ENCODE measurements around the gene CLOCK. TPM values are rescaled to one million over a fixed set of nuclear protein-coding genes. Genes with fewer than 3 reads are reported as not detected.
A peak's percentile ranks its signal among the peaks of the same experiment; 100 is the strongest.

Gene CLOCK
- total and polyA plus RNA-seq, 9 of the 15 experiments (the other 6 are each of a cell fraction or from before 2014, with no cell fraction given) = 3.7 to 14.4 (median 9.4) TPM

DNA sequence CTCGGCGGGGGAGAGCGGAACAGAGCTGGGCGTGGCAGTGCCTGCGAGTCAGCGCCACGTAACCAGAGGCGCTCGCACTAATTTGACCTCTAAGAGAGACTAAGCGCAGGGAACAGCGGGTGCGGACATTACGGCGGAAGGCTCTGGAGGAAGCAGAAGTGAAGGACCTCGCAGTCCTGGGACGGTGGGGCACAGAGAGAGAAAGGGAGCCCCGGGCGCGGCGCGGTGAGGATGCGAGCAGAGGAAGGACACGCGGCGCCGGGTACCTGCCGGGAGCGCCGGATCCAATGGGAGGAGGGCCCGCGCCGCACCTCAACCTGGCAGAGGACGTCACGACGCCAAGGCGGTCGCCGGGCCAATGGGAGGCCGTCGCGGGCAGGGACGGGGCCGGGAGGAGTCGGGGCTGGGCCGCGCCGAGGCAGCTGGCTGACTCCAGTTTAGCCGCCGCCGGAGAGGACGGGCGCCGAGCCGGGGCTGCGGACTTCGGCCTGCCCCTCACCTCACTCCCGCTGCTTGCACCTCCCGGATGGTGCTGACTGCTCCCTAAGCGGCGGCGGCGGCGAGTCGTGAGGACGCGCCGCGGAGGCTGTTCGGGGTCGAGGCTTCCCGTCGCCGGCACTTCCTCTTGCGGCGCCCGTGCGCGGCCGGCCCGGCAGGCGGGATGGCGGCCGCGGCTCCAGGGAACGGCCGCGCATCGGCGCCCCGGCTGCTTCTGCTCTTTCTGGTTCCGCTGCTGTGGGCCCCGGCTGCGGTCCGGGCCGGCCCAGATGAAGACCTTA is 151.0 kb downstream of the CLOCK start, which contains the start of gene TMEM165 (continued):
- TF ChIP-seq NR2F6 (CRISPR knock-in tag; IDR thresholded peaks at IDR 0.05) (no peak), TCFL5 (CRISPR knock-in tag; conservative IDR thresholded peaks at IDR 0.05) (no peak), HNRNPK (IDR thresholded peaks at IDR 0.05; ENCODE audit: low read depth, low read length, poor library complexity, severe bottlenecking) (no peak), MBD2 (IDR thresholded peaks at IDR 0.05; ENCODE audit: borderline replicate concordance, low read depth) (peak; percentile 32; the same call in 1 of the 2 replicates), ARHGAP35 (IDR thresholded peaks at IDR 0.05; ENCODE audit: partially characterized antibody) (no peak), CTCFL (IDR thresholded peaks at IDR 0.05; ENCODE audit: borderline replicate concordance, insufficient read depth, low read depth, low read length, poor library complexity, severe bottlenecking) (no peak), FOSL1 (tag; conservative IDR thresholded peaks at IDR 0.05) (peak; percentile 42; the same call in 1 of the 2 replicates), ZNF436 (CRISPR knock-in tag; IDR thresholded peaks at IDR 0.05) (no peak), MAZ (CRISPR knock-in tag; conservative IDR thresholded peaks at IDR 0.05 in 1 of 2, IDR thresholded peaks at IDR 0.05 in 1 of 2) (peak in 1 of 2 experiments; percentile 59; a peak in 2 of 4 replicates), KHSRP (IDR thresholded peaks at IDR 0.05) (no peak), PHF8 (IDR thresholded peaks at IDR 0.05; ENCODE audit: borderline replicate concordance, low read length) (peak; percentile 91; the same call in 1 of the 2 replicates), ZNF140 (CRISPR knock-in tag; IDR thresholded peaks at IDR 0.05) (no peak), PCBP1 (IDR thresholded peaks at IDR 0.05; ENCODE audit: low read depth, low read length, poor library complexity, severe bottlenecking) (peak; percentile 15), RB1 (IDR thresholded peaks at IDR 0.05; ENCODE audit: low read depth) (peak; percentile 80)
- TF ChIP-seq, protein P1, sequence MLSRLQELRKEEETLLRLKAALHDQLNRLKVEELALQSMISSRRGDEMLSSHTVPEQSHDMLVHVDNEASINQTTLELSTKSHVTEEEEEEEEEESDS (CRISPR knock-in tag; IDR thresholded peaks at IDR 0.05) = no peak
- TF ChIP-seq, protein P2, sequence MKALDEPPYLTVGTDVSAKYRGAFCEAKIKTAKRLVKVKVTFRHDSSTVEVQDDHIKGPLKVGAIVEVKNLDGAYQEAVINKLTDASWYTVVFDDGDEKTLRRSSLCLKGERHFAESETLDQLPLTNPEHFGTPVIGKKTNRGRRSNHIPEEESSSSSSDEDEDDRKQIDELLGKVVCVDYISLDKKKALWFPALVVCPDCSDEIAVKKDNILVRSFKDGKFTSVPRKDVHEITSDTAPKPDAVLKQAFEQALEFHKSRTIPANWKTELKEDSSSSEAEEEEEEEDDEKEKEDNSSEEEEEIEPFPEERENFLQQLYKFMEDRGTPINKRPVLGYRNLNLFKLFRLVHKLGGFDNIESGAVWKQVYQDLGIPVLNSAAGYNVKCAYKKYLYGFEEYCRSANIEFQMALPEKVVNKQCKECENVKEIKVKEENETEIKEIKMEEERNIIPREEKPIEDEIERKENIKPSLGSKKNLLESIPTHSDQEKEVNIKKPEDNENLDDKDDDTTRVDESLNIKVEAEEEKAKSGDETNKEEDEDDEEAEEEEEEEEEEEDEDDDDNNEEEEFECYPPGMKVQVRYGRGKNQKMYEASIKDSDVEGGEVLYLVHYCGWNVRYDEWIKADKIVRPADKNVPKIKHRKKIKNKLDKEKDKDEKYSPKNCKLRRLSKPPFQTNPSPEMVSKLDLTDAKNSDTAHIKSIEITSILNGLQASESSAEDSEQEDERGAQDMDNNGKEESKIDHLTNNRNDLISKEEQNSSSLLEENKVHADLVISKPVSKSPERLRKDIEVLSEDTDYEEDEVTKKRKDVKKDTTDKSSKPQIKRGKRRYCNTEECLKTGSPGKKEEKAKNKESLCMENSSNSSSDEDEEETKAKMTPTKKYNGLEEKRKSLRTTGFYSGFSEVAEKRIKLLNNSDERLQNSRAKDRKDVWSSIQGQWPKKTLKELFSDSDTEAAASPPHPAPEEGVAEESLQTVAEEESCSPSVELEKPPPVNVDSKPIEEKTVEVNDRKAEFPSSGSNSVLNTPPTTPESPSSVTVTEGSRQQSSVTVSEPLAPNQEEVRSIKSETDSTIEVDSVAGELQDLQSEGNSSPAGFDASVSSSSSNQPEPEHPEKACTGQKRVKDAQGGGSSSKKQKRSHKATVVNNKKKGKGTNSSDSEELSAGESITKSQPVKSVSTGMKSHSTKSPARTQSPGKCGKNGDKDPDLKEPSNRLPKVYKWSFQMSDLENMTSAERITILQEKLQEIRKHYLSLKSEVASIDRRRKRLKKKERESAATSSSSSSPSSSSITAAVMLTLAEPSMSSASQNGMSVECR (CRISPR knock-in tag; IDR thresholded peaks at IDR 0.05) = no peak
- TF ChIP-seq, protein P3, sequence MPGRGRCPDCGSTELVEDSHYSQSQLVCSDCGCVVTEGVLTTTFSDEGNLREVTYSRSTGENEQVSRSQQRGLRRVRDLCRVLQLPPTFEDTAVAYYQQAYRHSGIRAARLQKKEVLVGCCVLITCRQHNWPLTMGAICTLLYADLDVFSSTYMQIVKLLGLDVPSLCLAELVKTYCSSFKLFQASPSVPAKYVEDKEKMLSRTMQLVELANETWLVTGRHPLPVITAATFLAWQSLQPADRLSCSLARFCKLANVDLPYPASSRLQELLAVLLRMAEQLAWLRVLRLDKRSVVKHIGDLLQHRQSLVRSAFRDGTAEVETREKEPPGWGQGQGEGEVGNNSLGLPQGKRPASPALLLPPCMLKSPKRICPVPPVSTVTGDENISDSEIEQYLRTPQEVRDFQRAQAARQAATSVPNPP (IDR thresholded peaks at IDR 0.05; ENCODE audit: borderline replicate concordance, insufficient read depth, insufficient read length) = no peak
- TF ChIP-seq, protein P4, sequence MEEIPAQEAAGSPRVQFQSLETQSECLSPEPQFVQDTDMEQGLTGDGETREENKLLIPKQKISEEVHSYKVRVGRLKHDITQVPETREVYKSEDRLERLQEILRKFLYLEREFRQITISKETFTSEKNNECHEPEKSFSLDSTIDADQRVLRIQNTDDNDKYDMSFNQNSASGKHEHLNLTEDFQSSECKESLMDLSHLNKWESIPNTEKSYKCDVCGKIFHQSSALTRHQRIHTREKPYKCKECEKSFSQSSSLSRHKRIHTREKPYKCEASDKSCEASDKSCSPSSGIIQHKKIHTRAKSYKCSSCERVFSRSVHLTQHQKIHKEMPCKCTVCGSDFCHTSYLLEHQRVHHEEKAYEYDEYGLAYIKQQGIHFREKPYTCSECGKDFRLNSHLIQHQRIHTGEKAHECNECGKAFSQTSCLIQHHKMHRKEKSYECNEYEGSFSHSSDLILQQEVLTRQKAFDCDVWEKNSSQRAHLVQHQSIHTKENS (CRISPR knock-in tag; IDR thresholded peaks at IDR 0.05) = no peak

All from K562 (cell line).